ENCODE results near the gene RRN3. TPM values are rescaled to one million over a fixed set of nuclear protein-coding genes. Genes with fewer than 3 reads are reported as not detected.
A peak's percentile ranks its signal among the peaks of the same experiment; 100 is the strongest.
"Not testable (repeated sequence)": the region's sequence is repeated elsewhere in the genome, so short reads cannot be mapped to it uniquely, and the experiment has no call there.

The RRN3 gene
- total RNA-seq, 1 donor from 2014 or later = 24.4 TPM

DNA sequence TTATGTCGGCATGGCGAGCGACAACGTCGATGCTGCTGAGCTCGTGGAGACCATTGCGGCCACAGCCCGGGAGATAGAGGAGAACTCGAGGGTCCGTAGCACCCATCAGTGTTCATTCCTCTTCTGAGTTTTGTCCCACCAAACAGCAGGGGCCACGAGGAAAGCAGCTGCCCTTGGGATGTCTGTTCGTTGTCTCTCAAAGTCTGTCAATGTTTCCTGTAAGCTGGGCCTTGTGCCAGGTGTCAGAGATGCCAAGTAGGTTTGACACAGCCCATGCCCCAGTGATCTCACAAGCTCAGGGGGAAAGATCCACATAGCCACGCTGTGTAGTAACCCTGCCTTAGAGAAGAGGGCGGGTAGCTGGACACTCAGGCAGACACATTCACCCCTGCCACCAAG is 60.8 kb downstream of the RRN3 start:
- no peaks in the 10 kb centered on the region for H3K9me3 Mint-ChIP-seq (ENCODE audit: low read depth)
- H3K36me3 Mint-ChIP-seq (ENCODE audit: low read depth) = peaks cover 54% of the 10 kb centered on the region

DNA sequence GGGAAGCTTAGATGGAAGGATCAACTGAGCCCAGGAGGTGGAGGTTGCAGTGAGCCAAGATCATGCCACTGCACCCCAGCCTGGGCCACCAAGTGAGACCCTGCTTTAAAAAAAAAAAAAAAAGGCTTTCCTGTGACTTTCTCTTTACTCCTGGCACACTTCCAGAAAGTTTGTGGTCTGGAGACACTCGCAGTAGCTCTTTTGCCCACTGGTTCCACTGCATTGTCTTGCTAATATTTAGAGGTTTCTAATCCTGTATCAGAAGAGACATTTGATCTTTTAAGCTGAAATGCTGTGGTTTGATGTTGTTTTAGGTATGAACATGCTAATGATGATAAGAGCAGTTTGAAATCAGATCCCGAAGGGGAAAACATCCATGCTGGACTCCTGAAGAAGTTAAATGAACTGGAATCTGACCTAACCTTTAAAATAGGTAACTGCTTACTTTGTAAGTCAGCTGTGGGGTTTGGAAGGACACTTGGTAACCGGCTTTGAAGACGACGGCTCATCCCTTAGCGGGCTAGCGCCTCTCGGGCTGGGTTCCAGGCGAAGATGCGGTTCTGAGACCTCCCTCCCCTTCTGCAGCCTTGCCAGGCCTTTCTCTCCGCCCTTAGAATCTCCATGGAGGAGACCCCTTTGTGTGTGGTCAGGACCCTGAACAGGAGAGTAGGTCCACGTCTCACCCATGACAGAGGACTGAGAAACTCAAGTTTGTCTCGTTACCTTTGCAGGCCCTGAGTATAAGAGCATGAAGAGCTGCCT is 61.3 kb downstream of the RRN3 start:
- Mint-ChIP-seq H3K27ac (ENCODE audit: unreplicated experiment) (no peak overlapping the region), H3K4me1 (ENCODE audit: low read depth) (peaks cover 11% of the 10 kb centered on the region), H3K36me3 (ENCODE audit: low read depth) (peaks cover 56% of the 10 kb centered on the region), H3K27me3 (ENCODE audit: low read depth) (no peaks in the 10 kb centered on the region), H3K4me3 (ENCODE audit: unreplicated experiment) (no peak overlapping the region), H3K9me3 (ENCODE audit: low read depth) (no peaks in the 10 kb centered on the region)
- TF ChIP-seq, protein P1, sequence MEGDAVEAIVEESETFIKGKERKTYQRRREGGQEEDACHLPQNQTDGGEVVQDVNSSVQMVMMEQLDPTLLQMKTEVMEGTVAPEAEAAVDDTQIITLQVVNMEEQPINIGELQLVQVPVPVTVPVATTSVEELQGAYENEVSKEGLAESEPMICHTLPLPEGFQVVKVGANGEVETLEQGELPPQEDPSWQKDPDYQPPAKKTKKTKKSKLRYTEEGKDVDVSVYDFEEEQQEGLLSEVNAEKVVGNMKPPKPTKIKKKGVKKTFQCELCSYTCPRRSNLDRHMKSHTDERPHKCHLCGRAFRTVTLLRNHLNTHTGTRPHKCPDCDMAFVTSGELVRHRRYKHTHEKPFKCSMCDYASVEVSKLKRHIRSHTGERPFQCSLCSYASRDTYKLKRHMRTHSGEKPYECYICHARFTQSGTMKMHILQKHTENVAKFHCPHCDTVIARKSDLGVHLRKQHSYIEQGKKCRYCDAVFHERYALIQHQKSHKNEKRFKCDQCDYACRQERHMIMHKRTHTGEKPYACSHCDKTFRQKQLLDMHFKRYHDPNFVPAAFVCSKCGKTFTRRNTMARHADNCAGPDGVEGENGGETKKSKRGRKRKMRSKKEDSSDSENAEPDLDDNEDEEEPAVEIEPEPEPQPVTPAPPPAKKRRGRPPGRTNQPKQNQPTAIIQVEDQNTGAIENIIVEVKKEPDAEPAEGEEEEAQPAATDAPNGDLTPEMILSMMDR (IDR thresholded peaks at IDR 0.05) = no peak
- DNase-seq (ENCODE audit: low spot score) = no peak

More for the DNA sequence above, 60.8 kb downstream of the RRN3 start:
- Mint-ChIP-seq H3K4me3 (ENCODE audit: unreplicated experiment) (no peak overlapping the region), H3K27me3 (ENCODE audit: low read depth) (no peaks in the 10 kb centered on the region), H3K4me1 (ENCODE audit: low read depth) (peaks cover 7% of the 10 kb centered on the region), H3K27ac (ENCODE audit: unreplicated experiment) (no peak overlapping the region)
- TF ChIP-seq, protein P1 (IDR thresholded peaks at IDR 0.05) = no peak
- DNase-seq (ENCODE audit: low spot score) = no peak

DNA sequence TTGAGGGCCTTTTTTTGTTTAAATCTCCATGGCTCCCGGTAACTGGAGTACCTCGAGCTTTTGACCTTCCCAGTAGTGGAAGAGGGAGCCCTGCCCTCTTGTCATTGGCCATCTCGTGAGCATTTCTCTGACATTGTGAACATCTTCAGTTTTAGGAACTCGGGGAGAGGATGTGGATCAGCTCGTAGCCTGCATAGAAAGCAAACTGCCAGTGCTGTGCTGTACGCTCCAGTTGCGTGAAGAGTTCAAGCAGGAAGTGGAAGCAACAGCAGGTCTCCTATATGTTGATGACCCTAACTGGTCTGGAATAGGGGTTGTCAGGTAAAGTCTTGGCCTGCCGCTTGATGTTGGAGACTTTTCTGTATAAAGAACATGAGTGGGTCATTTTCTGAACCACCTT is 62.5 kb downstream of the RRN3 start:
- TF ChIP-seq, protein P1 (IDR thresholded peaks at IDR 0.05) = no peak
- no peaks in the 10 kb centered on the region for H3K27me3 Mint-ChIP-seq (ENCODE audit: low read depth)
- no peak for DNase-seq (ENCODE audit: low spot score)
- peak overlapping the region; percentile 45 for H3K27ac Mint-ChIP-seq (ENCODE audit: unreplicated experiment)
- H3K36me3 Mint-ChIP-seq (ENCODE audit: low read depth) = peaks cover 50% of the 10 kb centered on the region
- H3K9me3 Mint-ChIP-seq (ENCODE audit: low read depth) = no peaks in the 10 kb centered on the region
- H3K4me1 Mint-ChIP-seq (ENCODE audit: low read depth) = peaks cover 13% of the 10 kb centered on the region
- no peak overlapping the region for H3K4me3 Mint-ChIP-seq (ENCODE audit: unreplicated experiment)

DNA sequence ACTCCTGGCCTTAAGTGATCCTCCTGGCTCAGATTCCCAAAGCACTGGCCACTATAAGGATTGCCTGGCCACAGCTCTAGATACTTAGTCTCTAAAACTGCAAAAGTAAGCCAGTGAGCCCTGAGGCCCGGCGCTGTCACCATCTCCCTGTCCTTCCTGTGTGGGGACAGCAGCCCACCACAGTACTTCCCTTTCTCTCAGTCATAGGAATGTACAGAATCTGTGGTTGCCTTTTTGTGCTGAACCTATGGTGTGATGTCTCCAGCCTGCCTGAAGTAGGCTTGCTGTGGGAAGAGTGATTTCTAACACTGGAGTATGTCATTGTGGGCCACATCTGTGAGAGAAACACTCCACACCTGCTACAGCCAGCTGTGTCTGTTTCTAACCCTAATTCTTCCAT is 62.9 kb downstream of the RRN3 start:
- H3K27ac Mint-ChIP-seq (ENCODE audit: unreplicated experiment) = peak overlapping the region; percentile 45
- H3K27me3 Mint-ChIP-seq (ENCODE audit: low read depth) = no peaks in the 10 kb centered on the region
- TF ChIP-seq, protein P1 (IDR thresholded peaks at IDR 0.05) = no peak
- H3K4me1 Mint-ChIP-seq (ENCODE audit: low read depth) = peaks cover 13% of the 10 kb centered on the region
- H3K4me3 Mint-ChIP-seq (ENCODE audit: unreplicated experiment) = no peak overlapping the region
- no peak for DNase-seq (ENCODE audit: low spot score)
- H3K36me3 Mint-ChIP-seq (ENCODE audit: low read depth) = peaks cover 51% of the 10 kb centered on the region
- H3K9me3 Mint-ChIP-seq (ENCODE audit: low read depth) = no peaks in the 10 kb centered on the region

DNA sequence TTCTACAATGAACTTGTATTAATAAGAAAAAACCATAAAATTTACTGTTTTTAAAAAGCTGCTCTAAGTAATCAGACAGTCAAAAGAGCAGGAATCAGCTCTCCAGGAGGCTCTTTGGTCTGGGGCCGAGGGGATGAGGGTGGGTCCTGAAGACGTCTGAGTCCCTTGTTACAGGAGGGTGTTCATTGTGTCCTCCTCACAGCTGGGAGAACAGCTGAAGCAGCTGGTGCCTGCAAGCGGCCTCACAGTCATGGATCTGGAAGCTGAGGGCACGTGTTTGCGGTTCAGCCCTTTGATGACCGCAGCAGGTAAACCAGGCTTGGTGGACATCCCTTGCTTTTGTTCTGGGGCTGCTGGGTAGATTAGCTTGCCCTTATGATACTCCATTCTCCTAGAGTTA is 64.3 kb downstream of the RRN3 start:
- Mint-ChIP-seq H3K4me1 (ENCODE audit: low read depth) (peaks cover 23% of the 10 kb centered on the region), H3K36me3 (ENCODE audit: low read depth) (peaks cover 53% of the 10 kb centered on the region), H3K27ac (ENCODE audit: unreplicated experiment) (peak overlapping the region; percentile 55)
- H3K4me3 Mint-ChIP-seq (ENCODE audit: unreplicated experiment); DNase-seq (ENCODE audit: low spot score); H3K9me3 Mint-ChIP-seq (ENCODE audit: low read depth); H3K27me3 Mint-ChIP-seq (ENCODE audit: low read depth): not testable (repeated sequence)

DNA sequence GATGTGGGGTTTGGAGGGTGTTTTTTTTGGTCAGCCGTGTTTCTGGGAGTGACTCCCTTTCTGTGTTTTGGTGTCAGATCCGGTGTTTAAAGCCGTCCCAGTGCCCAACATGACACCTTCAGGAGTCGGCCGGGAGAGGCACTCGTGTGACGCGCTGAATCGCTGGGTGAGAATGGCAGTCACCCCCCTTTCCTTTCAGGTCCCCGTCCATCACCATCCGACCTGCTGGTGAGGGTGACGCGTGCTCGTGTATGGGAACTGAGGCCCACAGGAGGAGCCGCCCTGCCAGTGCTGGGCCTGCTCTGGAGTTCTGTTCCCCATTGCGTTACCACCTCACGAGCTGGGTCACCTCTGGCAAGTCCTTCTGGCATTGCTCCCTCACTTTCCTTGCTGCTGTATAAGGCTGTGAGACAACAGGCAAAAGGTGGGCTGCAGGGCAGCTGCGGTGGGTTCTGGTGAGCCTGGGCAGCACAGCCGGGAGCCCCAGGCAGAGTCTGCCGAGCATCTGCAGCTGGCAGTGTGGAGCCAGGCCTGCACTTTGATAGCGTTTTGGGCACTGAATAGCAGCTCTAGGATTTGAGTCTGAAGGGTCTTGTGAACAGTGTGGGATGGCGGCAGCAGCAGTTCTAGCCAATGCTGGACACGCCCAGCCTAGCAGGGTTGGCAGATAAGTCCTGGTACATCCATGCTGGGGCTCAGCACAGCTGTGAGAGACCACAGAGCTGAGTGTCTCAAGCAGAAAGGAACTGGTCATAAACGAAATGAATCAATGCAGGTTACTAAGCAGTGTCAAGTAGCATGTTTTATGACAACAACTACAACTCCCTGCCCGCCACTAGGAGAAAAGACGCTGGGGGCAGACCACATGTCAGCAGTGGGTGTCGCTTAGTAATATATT is 65.0 kb downstream of the RRN3 start:
- not testable (repeated sequence) for H3K27me3 Mint-ChIP-seq (ENCODE audit: low read depth); DNase-seq (ENCODE audit: low spot score); H3K4me3 Mint-ChIP-seq (ENCODE audit: unreplicated experiment); H3K9me3 Mint-ChIP-seq (ENCODE audit: low read depth)
- Mint-ChIP-seq H3K4me1 (ENCODE audit: low read depth) (peaks cover 27% of the 10 kb centered on the region), H3K36me3 (ENCODE audit: low read depth) (peaks cover 56% of the 10 kb centered on the region), H3K27ac (ENCODE audit: unreplicated experiment) (peak overlapping the region; percentile 68)

DNA sequence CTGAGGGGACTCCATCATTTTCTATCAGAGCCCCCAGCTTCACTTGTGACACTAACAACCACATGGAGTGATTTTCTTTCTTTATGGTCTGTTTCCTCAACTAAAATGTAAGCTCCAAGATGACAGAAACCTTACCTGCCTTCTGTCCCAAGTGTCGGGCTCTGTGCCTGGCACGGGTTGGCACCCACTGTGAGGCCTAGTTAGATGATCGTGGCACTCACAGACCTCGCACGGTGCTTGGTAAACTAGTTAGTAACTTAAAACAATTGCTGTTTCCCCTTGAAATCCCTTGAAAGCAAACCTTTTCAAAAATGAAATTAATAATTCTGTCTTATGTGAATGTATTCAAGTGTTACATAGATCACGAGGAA is 65.7 kb downstream of the RRN3 start:
- peak overlapping the region; percentile 68 for H3K27ac Mint-ChIP-seq (ENCODE audit: unreplicated experiment)

DNA sequence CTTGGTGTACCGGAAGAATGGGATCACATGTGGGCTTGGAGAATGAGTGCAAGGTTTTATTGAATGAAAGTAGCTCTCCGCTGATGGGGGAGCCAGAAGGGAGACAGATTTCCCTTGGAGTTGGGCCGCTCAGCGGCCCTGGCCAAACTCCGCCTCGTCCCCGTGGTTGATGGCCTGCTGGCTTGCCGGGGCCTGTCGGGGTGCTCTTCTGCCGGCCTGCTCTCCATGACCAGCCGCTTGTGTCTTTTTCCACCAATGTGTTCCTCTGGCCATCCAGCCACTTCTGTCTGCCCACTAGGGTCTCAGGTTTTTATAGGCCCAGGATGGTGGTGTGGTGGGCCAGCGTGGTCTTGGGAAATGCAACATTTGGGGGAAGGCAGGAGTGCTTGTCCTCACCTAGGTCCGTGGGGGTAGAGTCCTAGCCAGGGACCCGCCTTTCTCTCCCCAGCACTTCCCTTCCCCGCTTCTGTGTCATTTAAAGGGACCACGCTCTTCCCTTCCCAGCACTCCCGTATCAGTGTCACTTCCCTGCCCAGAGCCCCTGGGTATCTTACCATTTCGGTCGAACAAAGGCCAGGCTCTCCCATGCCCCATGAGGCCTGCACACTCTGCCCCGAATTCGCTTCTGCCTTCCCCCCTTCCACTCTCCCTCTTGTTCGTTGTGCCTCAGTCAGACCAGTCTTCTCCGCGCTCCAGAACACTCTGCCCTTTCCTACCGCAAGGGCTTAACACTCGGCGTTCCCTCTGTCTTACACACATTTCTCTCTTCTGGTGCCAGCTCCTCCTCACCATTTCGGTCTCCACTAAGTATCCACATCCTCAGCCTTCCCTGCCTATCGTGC is 66.3 kb downstream of the RRN3 start:
- H3K4me3 Mint-ChIP-seq (ENCODE audit: unreplicated experiment); DNase-seq (ENCODE audit: low spot score); H3K27me3 Mint-ChIP-seq (ENCODE audit: low read depth); H3K9me3 Mint-ChIP-seq (ENCODE audit: low read depth): not testable (repeated sequence)
- Mint-ChIP-seq H3K36me3 (ENCODE audit: low read depth) (peaks cover 58% of the 10 kb centered on the region), H3K27ac (ENCODE audit: unreplicated experiment) (peak overlapping the region; percentile 72), H3K4me1 (ENCODE audit: low read depth) (peaks cover 34% of the 10 kb centered on the region)

More for the DNA sequence above, 65.7 kb downstream of the RRN3 start:
- not testable (repeated sequence) for DNase-seq (ENCODE audit: low spot score); H3K27me3 Mint-ChIP-seq (ENCODE audit: low read depth); H3K9me3 Mint-ChIP-seq (ENCODE audit: low read depth); H3K4me3 Mint-ChIP-seq (ENCODE audit: unreplicated experiment)
- Mint-ChIP-seq H3K4me1 (ENCODE audit: low read depth) (peaks cover 31% of the 10 kb centered on the region), H3K36me3 (ENCODE audit: low read depth) (peaks cover 57% of the 10 kb centered on the region)
